MM.1S (cell line): ENCODE data around the gene RPL10.

Experiments used
- EZH2 ChIP-seq: fragments of 300-600 bp; sonication (generic); optimal IDR thresholded peaks from 2 replicates; pipeline ENCODE3; 2017; ENCODE audit warnings: low read depth, mild to moderate bottlenecking, antibody characterized with exemption, low read length, mixed read lengths
- TF ChIP-seq, protein P1 (sequence below): fragments of 300-600 bp; sonication (generic); IDR thresholded peaks from 2 replicates; pipeline ENCODE4 v1.5.1; 2016; ENCODE audit warnings: antibody characterized with exemption, low read length, mixed read lengths

DNA sequence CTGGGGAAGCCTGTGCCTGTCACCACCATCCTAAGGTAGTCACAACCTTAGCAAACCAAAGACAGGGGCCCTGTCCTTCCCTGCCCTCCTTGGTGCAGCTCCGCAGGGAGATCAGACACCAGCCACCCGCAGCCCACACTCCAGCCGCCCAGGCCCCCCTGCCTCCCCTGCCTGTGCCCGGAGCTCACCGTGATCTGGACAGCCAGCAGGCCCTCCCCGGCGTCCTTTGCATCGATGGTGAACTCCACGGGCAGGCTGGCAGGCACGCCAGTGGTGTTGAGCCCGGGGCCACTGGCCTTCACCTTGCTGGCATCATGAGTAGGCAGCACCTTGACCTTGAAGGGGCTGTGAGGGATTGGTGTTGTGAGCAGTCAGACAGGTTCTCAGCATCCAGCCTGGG, 40.2 kb upstream of the RPL10 start:
- TF ChIP-seq, protein P1, sequence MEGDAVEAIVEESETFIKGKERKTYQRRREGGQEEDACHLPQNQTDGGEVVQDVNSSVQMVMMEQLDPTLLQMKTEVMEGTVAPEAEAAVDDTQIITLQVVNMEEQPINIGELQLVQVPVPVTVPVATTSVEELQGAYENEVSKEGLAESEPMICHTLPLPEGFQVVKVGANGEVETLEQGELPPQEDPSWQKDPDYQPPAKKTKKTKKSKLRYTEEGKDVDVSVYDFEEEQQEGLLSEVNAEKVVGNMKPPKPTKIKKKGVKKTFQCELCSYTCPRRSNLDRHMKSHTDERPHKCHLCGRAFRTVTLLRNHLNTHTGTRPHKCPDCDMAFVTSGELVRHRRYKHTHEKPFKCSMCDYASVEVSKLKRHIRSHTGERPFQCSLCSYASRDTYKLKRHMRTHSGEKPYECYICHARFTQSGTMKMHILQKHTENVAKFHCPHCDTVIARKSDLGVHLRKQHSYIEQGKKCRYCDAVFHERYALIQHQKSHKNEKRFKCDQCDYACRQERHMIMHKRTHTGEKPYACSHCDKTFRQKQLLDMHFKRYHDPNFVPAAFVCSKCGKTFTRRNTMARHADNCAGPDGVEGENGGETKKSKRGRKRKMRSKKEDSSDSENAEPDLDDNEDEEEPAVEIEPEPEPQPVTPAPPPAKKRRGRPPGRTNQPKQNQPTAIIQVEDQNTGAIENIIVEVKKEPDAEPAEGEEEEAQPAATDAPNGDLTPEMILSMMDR = no peak
- TF ChIP-seq EZH2 = no peak
